NOMO-1 (cell line): ENCODE data around the gene FLT4.

Source experiments
- DNase-seq, 2 experiments: peaks; one replicate each; lab custom pipeline; 2025; ENCODE audit not compliant: unreplicated experiment in 2 of 2; lab: John Stamatoyannopoulos, UW

The FLT4 gene

DNA sequence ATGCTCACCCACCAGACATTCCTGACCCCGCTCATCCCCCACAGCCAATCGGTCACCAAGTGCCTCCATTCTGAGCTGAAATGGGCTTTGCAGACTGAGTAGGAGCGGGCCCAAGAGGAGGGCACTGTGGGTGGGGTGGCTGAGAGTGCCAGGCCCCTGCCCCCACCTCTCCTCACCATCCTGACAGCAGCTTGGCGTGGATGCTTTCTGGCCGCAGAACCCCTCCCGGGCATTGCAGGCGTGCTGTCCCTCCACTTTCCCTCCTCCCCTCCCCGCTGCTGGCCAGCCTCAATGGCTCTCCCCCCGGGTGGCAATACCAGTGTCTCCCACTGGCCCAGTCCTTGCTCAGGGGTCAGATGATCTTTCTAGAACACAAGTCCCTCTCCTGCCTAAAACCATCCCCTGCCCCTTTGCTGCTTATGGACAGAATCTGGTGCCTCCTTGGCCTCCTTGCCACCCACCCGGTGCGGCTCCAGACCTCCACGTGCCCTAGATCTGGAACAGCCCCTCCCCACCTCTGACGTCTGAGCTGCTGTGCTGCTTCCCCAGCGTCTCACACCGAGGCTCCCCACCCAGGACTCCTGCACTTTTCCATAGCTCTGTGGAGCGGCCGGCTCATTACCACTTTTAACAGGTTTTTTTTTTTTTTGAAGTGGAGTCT is 6.1 kb downstream of the FLT4 start:
- DNase-seq: no peak

GRCh38 chr5:180642779-180643178 is 6.6 kb downstream of the FLT4 start:
- no peak for DNase-seq

DNA sequence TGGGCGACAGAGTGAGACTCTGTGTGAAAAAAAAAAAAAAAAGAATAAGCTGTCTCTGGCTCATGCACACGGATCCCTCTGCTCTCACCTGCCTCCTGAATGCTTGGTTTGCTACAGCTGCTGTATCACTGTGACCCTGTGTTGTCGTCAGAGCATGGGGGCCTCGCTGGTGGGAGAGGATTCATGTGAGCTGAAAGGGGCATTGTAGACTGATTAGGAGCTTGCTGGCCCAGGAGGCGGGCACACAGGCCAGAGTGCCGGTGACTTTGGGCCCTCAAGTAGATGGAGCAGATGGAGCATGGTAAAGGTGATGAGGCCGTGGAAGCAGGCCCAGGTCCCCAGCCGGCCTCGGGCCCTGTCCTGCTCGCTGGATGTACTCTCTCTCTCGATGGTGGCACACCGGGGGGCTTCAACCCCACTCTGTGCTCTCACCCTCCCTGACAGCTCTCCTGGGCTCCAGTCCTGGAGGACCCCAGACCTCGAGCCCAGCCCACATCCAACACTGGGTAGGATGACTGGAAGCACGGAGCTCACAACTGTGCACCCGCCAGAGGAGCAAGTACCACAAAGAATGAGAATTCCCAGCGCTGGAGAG is 7.1 kb downstream of the FLT4 start:
- no peak for DNase-seq

- no peak for DNase-seq
These were observed 7.9 kb downstream of the FLT4 start for GRCh38 chr5:180641566-180641900.

GRCh38 chr5:180640861-180641565 is 8.4 kb downstream of the FLT4 start:
- no peak for DNase-seq

- DNase-seq: no peak
These were observed 8.9 kb downstream of the FLT4 start for GRCh38 chr5:180640611-180640860.

DNA sequence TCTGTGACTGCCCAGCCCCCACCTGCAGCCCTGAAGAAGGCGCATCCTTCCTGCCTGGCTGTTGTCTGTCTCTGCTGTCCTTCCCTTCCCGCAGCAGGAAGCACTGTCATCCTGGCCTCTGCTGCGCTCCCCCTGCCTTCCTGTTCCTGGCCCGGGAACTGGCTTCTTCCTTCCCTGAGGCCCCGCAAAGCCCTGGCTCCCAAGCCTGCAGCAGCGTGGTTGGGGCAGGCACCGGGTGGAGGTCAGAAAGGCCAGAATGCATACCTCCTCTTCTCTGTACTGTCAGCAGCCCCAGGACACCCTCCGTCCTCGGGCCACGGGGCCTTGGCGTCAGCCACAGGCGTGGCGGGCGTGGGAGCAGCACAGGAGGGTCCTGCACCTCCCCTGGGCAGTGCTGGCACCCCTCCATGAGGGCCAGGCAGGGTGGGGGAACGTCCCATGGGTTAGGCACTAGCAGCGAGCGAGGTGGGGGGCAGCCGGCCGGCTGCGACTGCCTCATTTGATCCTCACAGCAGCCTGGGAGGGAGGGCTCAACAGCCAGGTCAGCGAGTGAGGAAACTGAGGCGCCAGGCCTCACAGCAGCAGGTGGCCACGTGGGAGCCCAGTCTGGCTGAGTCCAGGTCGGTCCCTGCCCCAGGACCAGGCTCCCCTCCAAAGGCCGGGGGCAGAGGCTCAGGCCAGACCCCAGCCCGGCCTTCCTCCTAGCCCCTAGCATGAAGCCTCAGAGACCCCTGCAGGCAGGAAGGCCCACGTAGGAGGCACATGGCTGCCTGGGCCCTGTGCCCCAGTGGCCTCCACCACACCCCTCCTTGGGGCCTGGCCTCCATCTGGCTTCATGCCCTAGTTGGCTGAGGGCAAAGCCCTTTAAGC is 9.4 kb downstream of the FLT4 start:
- DNase-seq: no peak

- DNase-seq: no peak
These were observed 10.1 kb downstream of the FLT4 start for GRCh38 chr5:180639287-180639686.

- DNase-seq: no peak
These were observed 11.3 kb downstream of the FLT4 start for GRCh38 chr5:180637962-180638680.

GRCh38 chr5:180636403-180637075 is 12.9 kb downstream of the FLT4 start:
- DNase-seq: no peak

DNA sequence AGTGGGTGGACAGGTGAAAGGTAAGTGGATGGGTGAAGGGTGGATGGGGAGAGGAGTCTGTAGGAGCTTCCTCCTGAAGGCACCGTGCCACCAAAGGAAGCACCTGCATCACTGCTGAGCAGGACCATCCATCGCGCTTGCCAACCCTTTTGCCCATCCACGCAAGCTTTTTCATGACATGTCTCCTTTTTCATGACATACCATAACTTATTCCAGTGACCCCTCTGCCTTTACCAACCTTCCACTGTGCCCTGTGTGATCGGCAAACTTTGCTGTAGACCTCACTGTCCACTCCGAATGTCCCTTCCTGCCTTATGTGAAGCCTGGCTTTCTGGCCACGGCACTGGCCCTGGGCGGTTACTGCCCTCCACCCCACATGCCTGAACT is 13.4 kb downstream of the FLT4 start:
- DNase-seq: no peak

DNA sequence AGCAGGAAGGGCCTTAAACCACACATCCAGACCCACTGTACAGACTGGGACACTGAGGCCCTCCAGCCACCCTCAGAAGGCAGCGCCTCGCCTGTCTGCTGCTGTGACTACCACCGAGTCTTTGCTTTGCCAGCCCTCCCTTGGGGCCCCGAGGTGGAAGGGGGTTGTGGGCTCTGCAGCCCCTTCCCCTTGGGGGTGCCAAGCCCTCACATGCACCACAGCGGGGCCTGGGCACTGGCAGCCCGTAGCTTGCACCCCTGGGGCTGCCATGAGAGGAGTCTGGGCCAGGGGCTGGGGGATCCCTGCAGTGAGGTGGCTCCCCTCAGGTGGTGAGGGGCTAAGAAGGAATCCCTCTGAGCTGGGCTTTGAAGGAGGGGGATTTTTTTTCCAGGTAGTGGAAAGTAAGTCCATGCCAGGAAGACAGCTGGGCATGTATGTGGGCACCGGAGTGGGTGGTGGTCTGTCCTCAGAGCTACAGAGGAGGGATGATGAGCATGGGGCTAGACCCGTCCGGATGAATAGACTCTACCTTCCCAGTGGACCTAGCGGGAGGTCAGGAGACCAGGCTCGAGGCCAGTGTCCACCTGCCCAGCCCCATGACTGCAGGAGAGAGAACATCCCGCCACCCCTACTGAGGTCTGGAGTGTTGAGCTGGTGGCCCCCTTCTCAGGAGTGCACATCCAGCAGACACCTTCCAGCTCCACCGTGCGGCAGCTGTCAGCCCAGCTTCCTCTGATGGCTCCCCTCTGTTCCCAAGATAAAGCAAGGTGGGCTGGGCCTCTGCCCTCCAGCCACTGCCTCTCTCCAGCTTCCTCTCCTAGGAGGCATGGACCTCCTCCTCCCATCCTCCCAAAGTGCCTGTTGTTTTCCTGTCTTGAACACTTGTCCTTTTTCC is 15.9 kb downstream of the FLT4 start:
- DNase-seq: no peak

- no peak for DNase-seq
These were observed 16.6 kb downstream of the FLT4 start for GRCh38 chr5:180632768-180633167.

DNA sequence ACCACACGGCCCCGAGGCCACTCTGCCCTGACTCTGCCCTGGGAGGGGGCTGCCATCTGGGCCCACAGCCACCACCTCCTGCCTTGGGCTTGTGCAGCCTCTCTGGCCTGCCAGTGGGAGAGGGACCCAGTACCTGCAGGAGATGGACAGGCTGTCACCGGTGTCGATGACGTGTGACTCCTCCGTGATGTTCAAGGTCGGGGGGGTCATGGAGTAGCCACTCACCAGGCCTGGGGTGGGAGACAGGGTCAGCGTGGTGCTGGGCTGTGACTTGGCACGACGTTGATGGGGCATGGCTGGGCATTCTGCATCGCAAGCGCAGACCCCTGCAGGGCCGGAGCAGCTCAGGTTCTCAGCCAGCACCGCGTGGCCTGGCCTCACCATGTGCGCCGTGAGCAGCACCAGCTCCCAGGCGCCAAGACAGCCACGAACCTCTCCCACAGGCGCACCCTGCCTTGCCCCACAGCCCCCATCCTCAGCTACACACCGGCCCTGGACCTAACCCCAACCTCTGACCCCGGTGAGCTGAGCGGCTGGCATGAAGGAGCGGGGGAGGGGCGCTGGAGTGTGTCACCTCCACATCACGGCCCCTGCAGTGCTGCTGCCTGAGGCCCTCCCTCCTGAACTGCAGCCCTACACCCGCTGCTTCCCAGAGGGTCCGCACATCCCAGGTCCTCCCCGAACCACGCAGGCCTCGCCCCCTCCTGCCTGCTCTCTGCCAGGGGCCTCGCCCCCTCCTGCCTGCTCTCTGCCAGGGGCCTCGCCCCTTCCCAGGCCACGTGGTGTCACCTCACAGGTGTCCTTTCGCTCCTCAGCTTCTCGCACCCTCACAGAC is 17.6 kb downstream of the FLT4 start:
- DNase-seq: peak in 1 of 2 experiments; percentile 37

DNA sequence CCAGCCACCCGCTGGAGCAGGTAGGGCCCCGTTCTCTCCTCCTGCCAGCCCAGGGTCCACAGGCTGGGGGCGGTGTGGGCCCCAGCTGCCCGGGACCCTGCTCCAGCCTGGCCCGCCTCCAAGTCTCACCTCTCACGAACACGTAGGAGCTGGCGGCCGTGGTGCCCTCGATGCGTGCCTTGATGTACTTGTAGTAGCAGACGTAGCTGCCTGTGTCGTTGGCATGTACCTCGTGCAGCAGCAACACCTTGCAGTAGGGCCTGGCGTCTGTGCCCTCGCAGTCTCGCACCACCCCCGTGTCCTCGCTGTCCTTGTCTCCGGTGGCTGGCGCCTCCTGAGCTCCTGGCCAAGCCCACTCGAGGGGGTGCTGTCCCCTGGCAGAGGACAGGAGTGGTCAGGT is 19.0 kb downstream of the FLT4 start:
- no peak for DNase-seq

GRCh38 chr5:180629831-180630382 is 19.5 kb downstream of the FLT4 start:
- DNase-seq: no peak

- DNase-seq: no peak
These were observed 20.3 kb downstream of the FLT4 start for GRCh38 chr5:180628827-180629750.
